Bronchial epithelial cell (primary cell): ENCODE data around the gene ENO1. TPM values are rescaled to one million over a fixed set of nuclear protein-coding genes. Genes with fewer than 3 reads are reported as not detected.
A peak's percentile ranks its signal among the peaks of the same experiment; 100 is the strongest.

ENCODE experiments used
- DNase-seq: peaks from one replicate; pipeline ENCODE4 v3.0.0-alpha.2; 2010; ENCODE audit warnings: low read depth
- FAIRE-seq: peaks from 2 replicates; lab custom pipeline; 2011; peaks lifted over from hg19 to GRCh38; lab: Jason Lieb, UNC
- H3K27me3 ChIP-seq: 2 replicates; pipeline ENCODE4 v1.5.1; 2011; ENCODE audit warnings: low read length; ENCODE audit not compliant: control insufficient read depth, insufficient read depth
- H3K36me3 ChIP-seq: 2 replicates; pipeline ENCODE4 v1.5.1; 2011; ENCODE audit warnings: low read length; ENCODE audit not compliant: control insufficient read depth, insufficient read depth
- H3K4me3 ChIP-seq: 2 replicates; pipeline ENCODE4 v1.5.1; 2011; ENCODE audit warnings: mild to moderate bottlenecking, low read depth, low read length, control low read depth
- total RNA-seq: library from RNA; depleted of rRNA; stranded (reverse); fragments of >200 nt; gene quantifications from 2 replicates; pipeline ENCODE4 v1.2.1, GENCODE V29; 2014
- TF ChIP-seq, protein P1 (sequence below): IDR thresholded peaks from 2 replicates; pipeline ENCODE4 v1.5.1; 2011; ENCODE audit warnings: mild to moderate bottlenecking, moderate library complexity, low read length, control low read depth, inconsistent platforms; ENCODE audit not compliant: insufficient read depth, severe bottlenecking

ENO1 gene
- total RNA-seq, 1 donor from 2014 or later = 1,539 TPM

DNA sequence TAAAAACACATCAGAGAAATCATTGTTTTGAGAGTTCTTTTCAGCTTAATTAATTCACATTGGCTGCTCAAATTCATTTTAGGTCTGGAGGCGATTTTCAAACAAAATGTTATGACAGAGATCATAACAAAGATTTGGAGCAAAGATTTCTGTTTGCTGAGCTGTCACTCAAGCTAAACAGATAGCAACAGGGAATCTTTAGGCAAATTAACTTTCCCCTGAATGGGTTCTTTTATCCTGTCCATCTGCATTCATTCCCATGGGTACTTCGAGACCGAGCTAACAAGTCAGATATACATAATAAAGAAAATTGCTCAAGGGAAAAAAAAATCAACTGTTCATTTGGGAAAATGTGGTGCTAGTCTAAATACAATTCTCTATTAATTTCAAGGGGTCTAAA is 37.0 kb upstream of the ENO1 start:
- no peak for FAIRE-seq
- Histone ChIP-seq H3K4me3 (no peak overlapping the region), H3K27me3 (no peaks in the 10 kb centered on the region), H3K36me3 (no peaks in the 10 kb centered on the region)
- DNase-seq = no peak
- TF ChIP-seq, protein P1, sequence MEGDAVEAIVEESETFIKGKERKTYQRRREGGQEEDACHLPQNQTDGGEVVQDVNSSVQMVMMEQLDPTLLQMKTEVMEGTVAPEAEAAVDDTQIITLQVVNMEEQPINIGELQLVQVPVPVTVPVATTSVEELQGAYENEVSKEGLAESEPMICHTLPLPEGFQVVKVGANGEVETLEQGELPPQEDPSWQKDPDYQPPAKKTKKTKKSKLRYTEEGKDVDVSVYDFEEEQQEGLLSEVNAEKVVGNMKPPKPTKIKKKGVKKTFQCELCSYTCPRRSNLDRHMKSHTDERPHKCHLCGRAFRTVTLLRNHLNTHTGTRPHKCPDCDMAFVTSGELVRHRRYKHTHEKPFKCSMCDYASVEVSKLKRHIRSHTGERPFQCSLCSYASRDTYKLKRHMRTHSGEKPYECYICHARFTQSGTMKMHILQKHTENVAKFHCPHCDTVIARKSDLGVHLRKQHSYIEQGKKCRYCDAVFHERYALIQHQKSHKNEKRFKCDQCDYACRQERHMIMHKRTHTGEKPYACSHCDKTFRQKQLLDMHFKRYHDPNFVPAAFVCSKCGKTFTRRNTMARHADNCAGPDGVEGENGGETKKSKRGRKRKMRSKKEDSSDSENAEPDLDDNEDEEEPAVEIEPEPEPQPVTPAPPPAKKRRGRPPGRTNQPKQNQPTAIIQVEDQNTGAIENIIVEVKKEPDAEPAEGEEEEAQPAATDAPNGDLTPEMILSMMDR = no peak

DNA sequence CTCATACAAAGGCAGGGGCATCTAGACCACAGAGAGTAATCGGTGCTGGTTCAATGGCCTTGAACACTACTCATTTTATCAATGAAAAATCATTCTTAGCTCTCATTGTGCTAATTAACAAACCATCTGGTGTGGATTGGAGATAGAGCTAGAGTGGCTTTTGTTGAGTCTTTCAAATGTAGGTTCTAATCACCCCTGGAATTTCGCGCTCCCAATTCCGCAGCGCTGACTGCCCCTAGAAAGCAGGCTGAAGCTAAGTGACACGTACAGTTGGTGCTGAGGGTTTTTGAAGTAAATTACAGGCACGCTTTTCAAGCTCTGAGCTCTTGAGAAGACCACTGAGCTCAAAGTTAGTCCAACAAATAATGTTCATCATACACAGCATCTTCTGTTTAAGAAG is 36.0 kb upstream of the ENO1 start:
- TF ChIP-seq, protein P1 = no peak
- no peak overlapping the region for H3K4me3 ChIP-seq
- no peaks in the 10 kb centered on the region for H3K27me3 ChIP-seq
- no peak for DNase-seq
- no peak for FAIRE-seq
- H3K36me3 ChIP-seq = no peaks in the 10 kb centered on the region

DNA sequence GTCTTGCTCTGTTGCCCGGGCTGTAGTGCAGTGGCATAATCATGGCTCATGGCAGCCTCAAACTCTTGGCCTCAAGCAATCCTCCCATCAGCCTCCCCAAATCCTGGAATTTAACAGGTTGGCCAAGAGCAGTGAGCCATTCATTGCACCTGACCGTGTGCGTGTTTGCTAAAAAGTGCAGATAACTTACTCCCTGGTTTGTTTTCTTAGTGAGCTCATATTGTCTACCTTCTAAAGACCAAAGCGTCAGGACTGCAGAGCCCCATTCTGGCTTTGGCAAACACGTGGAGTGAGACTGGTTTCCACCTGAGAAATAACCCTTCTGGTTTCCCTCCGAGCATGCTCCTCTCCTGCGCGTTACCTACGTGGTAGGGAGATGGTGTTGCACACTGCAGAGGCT is 35.0 kb upstream of the ENO1 start:
- H3K27me3 ChIP-seq = no peaks in the 10 kb centered on the region
- no peaks in the 10 kb centered on the region for H3K36me3 ChIP-seq
- no peak overlapping the region for H3K4me3 ChIP-seq
- no peak for FAIRE-seq
- peak; percentile 41 for DNase-seq
- TF ChIP-seq, protein P1 = no peak

DNA sequence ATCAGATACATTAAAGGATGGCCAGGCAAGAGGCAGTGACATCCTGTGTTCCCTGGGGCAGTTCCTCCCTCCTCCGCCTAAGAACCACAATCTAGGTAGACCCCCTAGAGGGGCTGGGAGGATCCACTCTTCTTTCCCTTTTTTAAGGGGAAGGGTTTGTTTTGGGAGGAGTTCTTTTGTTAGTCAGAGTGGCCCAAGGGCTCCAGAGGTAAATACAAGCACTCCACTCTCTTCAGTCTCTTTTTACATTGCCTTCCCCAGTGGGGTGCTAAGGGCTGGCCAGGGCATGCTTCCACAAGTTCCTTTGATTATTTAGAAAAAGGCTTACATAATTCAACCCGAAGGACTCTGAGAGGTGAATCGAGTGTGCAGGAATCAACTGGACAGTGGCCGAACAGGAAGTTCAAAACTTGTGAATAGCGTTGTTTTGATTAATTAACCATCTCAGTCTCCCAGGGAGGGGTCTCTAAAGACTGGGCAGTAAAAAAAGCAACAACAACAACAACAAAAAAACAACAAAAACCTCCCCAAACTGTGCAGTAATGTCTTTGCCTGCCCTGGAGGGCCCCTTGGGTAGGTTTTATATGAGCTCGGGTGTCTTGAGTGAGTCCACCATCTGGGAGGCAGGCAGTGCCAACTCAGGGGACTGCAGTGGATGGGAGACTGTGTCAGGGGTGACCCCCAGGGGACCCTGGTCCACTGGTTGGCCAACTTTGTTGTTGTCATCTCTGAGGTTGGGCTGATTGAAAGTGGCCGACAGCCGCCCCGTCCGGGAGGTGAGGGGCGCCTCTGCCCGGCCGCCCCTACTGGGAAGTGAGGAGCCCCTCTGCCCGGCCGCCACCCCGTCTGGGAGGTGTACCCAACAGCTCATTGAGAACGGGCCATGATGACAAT is 33.2 kb upstream of the ENO1 start:
- H3K36me3 ChIP-seq = no peaks in the 10 kb centered on the region
- FAIRE-seq = no peak
- DNase-seq = peak; percentile 86
- TF ChIP-seq, protein P1 = no peak
- H3K27me3 ChIP-seq = no peaks in the 10 kb centered on the region
- no peak overlapping the region for H3K4me3 ChIP-seq

DNA sequence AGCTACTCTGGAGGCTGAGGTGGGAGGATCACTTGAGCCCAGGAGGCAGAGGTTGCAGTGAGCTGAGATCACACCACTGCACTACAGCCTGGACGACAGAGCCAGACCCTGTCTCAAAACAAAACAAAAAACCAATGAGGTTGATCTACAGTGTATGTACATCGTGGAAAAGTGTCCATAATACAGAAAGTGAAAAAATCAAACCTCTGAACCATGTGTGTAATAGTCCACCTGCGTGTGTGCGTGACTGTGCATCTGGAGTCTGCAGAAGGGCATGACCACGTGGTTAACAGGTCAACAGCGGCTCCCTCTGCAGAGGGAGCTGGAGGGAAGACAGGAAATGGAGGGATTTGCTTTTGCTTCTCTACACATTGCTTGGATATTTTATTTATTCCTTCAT is 32.4 kb upstream of the ENO1 start:
- Histone ChIP-seq H3K4me3 (no peak overlapping the region), H3K27me3 (no peaks in the 10 kb centered on the region), H3K36me3 (no peaks in the 10 kb centered on the region)
- FAIRE-seq (no peak), DNase-seq (peak; percentile 50)
- TF ChIP-seq, protein P1 = no peak

DNA sequence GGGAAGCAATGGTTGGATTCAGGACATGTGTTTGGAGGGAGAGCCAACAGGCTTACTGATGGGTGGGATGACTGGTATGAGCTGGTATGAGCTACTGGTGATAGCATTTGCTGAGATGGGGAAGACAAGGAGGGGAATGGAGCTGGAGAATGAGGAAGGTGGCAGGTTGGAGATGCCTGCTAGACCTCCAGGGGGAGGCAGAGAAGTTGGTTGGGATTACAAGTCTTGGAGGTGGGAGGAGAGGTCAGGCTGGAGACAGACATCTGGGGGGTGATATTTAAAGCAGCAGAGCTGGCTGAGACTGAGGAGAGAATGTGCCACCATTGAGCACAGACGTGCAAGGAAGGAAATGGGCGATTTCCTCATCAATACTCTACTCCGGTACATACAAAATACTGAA is 31.8 kb upstream of the ENO1 start:
- no peaks in the 10 kb centered on the region for H3K27me3 ChIP-seq
- TF ChIP-seq, protein P1 = no peak
- no peak overlapping the region for H3K4me3 ChIP-seq
- H3K36me3 ChIP-seq = no peaks in the 10 kb centered on the region
- FAIRE-seq (no peak), DNase-seq (no peak)
